Erythroblast (primary cell): ENCODE measurements around the gene MEMO1.

Experiments
- GATA1 ChIP-seq: IDR thresholded peaks from 2 replicates; pipeline ENCODE4 v1.6.1; 2011; ENCODE audit warnings: low read depth, mild to moderate bottlenecking, control low read depth, low read length, moderate library complexity
- POLR2A ChIP-seq: IDR thresholded peaks from 2 replicates; pipeline ENCODE4 v1.6.1; 2011; ENCODE audit warnings: mild to moderate bottlenecking, low read length

GRCh38 chr2:31863867-31864266 lies 146.9 kb downstream of the MEMO1 start:
- TF ChIP-seq POLR2A (no peak), GATA1 (no peak)
